GM18907 (cell line): ENCODE results near the gene NOL3.

Source experiments
- ATAC-seq: cut with Tn5 transposase; IDR thresholded peaks from one replicate; pipeline ENCODE4 v1.9.1; 2021; ENCODE audit warnings: mild to moderate bottlenecking, moderate library complexity; ENCODE audit not compliant: unreplicated experiment

The NOL3 gene

GRCh38 chr16:67202426-67202825 lies 32.1 kb downstream of the NOL3 start:
- ATAC-seq = no peak

- no peak for ATAC-seq
Observed at GRCh38 chr16:67202956-67203493, 32.7 kb downstream of the NOL3 start.

DNA sequence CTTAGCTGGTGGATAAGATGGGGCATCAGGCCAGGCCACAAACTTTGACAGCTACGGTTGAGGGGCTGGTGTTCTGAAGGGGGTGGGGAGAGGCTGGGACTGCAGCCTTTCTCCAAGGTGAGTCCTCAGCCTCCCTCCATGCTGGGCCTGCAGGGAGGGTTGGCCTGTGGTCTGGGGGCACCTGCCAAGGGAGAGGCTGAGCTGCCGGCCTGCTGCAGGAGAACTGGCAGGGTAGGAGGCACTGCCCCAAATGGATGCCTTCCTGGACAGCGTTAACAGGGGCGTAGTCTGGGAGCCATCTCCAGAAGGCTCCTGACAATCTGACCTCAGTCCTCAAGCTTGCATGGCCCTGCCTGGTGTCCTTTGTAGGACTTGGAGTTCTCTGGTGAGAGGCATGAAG lies 33.7 kb downstream of the NOL3 start:
- no peak for ATAC-seq

GRCh38 chr16:67206129-67206837 lies 35.9 kb downstream of the NOL3 start:
- no peak for ATAC-seq

GRCh38 chr16:67206838-67207248 lies 36.5 kb downstream of the NOL3 start:
- no peak for ATAC-seq

DNA sequence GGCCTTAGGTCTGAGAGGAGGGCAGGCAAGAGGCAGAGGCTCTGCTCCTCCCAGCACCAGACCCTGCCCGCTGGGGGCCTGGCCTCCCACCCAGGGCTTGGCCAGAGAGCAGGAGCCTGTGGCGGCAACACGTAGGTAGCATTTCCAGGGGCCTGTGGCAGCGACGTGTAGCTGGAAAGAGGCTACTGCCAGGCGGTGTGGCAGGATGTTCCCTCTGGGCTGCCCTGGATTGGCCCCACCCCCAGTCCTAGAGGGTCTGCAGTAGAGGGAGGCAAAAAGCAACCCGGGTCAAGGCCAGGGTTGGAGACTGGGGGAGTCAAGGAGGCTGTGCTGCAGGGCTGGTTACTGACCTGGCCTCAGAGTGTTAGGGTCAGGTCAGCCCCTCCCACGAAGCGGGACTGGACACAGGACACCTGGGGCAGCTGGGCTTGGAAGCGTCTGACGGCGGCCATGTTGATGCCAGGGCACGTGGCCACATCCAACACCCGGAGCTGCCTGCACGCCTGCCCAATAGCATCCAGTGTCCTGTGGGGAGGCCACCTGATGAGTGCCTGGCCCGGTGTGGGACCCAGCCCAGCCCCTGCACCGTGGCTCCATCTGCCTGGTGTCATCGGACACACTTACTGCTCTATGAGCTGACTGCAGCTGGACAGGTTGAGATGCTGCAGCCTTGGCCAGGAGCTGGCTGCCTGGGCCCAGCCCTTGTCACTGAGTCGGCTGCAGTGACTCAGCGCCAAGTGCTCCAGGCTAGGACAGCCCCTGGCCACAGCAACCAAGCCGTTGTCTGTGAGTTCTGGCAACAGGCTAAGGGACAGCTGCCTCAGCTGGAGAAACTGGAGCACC lies 37.1 kb downstream of the NOL3 start:
- ATAC-seq = no peak

GRCh38 chr16:67208154-67208896 lies 38.0 kb downstream of the NOL3 start:
- ATAC-seq = no peak

DNA sequence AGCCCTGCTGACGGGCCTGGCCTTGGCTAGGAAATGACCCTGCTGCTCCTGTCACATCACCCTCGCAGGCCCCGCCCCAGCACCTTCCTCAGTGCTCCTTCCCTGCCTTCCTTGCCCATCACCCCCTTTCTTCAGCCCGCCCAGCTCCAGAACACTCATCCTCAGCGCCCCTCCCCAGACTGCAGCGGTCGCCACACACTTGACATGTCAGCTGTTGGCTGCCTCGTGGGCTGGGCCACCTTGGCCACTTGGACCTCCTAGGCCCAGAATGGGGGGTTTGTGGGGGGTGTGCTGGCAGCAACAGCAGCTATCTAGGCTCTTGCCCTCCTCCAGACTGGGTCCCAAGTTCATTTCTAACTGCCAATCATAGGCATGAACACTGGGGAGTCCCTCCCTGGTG lies 39.2 kb downstream of the NOL3 start:
- no peak for ATAC-seq

DNA sequence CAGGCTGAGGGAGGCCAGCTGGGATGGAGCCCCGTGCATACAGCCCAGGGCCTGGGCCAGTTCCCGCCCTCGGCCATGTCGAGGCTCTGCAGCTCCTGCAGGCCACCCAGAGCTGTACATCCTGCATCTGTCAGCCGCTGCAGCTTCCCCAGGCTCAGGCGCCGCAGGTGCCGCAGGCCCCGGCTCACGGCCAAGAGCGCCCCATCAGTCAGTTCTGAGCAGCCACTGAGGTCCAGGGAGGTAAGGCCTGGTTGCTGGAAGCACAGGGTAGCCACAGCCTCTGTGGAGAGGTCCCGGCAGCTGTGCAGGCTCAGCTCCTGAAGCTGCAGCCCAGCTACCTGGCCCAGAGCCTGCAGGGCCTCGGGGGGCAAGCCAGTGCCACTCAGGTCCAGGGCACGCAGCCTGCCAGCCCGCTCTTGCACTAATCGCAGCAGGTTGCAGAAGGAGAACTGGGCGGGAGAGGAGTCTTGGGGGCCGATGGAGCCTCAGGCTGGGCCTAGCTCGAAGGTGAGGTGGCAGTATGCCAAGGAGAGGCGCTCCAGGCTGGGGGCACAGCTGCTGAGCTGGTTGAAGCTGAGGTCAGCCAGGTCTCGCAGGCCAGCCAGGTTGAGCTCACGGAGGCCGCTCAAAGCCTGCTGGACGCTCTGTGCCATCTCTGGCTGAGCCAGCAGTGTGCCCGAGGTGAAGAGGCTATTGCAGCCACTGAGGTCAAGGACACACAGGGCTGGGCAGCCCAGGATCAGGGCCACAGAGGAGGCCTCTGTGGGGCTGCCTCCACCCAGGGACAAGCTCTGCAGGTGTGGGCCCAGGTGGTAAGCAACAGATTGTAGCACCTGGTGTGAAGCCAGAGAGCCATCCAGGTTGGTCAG lies 40.0 kb downstream of the NOL3 start:
- ATAC-seq = no peak

GRCh38 chr16:67211674-67212073 lies 41.3 kb downstream of the NOL3 start:
- no peak for ATAC-seq

DNA sequence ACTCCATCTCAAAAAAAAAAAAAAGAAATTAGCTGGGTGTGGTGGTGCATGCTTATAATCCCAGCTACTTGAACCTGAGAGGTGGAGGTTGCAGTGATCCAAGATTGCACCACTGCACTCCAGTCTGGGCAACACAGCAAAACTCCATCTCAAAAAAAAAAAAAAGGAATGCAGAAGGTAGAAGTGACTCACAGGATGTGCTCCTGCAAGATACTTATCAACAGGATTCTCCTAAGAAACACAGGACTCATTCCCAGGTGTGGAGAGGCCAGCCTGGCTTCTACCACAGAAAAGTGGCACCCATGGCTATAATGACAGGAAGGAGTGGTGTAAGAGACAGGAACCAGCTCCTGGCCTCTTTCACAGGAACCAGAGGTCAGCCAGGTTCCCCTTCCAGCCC lies 42.4 kb downstream of the NOL3 start:
- no peak for ATAC-seq

GRCh38 chr16:67213197-67214019 lies 43.1 kb downstream of the NOL3 start:
- ATAC-seq = no peak

DNA sequence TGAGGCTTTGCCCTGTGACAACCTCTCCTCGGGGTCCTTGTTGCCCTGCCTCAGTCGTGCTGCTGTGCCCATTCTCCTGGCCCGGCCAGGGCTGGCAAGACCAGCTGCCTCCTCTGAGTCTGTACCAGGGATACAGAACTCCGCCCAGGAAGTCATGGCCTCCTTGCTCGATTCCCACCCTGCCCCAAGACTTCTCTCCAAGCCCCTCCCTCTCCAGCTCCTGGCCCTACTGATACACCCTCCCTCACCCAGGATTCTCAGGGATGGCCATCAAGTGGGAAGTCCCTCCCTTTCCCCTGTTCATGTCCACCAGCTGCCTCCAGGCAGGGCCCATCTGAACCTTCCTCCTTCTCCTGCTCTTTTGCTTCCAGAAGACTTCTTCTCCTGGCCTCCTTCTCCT lies 45.4 kb downstream of the NOL3 start:
- no peak for ATAC-seq

DNA sequence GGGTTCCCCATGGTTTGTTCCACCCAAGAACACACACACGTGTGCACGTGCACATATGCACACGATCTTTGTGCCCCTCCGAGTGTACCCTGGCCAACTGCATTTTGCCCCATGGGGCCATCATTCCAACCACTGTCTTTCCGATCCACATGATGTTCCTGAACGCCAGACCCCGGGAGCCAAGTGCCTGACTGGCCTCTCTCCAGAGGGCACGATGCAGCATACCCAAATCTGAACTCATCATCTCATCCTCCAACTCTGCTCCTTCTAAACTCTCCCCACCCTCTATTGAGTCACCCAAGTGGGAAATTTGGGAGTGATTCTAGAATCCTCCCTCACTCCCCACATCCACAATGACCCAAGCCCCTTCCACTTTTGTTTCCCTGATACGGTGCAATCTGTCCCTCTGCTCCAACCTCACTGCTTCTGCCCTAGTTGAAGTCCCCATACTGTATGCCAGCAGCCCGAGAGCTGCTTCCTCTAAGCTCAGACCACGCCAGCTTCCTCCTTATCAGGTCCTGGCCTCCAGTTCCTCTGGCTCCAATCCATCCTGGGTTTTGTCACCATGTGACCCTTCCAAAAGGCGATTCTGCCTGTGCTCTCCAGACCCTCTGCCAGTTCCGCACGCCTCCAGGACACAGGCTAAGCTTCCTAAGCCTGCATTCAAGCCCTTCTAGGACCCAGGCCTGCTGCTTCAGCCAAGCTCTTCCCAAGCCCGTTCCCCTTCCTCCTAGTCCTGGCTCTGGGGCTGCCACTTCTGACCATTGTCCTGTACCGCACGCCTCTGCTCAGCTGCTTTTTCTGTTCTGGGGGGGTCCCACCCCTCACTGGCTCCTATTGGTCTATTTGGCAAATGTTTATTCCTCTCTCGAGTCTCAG lies 46.5 kb downstream of the NOL3 start:
- no peak for ATAC-seq

DNA sequence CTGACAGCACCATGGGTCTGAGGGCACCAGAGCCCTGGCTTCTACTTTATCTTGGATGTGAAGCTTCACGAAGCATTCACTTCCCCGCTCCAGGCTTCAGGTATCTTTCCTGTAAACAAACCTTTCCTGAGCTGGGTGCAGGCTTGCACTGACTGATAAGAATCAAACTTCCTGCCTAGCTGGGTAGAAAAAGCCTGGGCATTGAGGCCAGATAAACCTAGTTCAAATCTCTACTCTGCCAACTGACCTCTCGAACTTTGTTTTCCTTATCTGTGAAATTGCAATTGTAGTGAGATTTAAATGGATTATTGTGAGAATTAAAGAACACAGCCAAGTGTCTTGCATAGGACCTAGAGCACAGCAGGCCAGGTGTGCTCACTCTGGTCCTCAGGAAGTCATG lies 53.7 kb downstream of the NOL3 start:
- ATAC-seq = no peak
